GM21786 (cell line): ENCODE measurements around the gene RPTOR.
A peak's percentile ranks its signal among the peaks of the same experiment; 100 is the strongest.

Experiments used
- ATAC-seq: cut with Tn5 transposase; IDR thresholded peaks from one replicate; pipeline ENCODE4 v1.9.1; 2021; ENCODE audit not compliant: unreplicated experiment

Gene RPTOR

GRCh38 chr17:80779961-80780380, 235.3 kb downstream of the RPTOR start:
- ATAC-seq = no peak

- peak; percentile 63 for ATAC-seq
These were observed 236.0 kb downstream of the RPTOR start for GRCh38 chr17:80780381-80781198.

GRCh38 chr17:80781211-80781610, 236.6 kb downstream of the RPTOR start:
- ATAC-seq = no peak

GRCh38 chr17:80781807-80782277, 237.2 kb downstream of the RPTOR start:
- ATAC-seq = no peak

- ATAC-seq = no peak
These were observed 238.1 kb downstream of the RPTOR start for GRCh38 chr17:80782536-80783427.

GRCh38 chr17:80783486-80783885, 238.8 kb downstream of the RPTOR start:
- no peak for ATAC-seq

- ATAC-seq = no peak
These were observed 239.3 kb downstream of the RPTOR start for GRCh38 chr17:80783971-80784370.

- no peak for ATAC-seq
These were observed 241.0 kb downstream of the RPTOR start for GRCh38 chr17:80785477-80786178.

GRCh38 chr17:80786470-80786869, 241.8 kb downstream of the RPTOR start:
- ATAC-seq = no peak

GRCh38 chr17:80786887-80787286, 242.2 kb downstream of the RPTOR start:
- ATAC-seq = no peak

- ATAC-seq = no peak
These were observed 243.2 kb downstream of the RPTOR start for GRCh38 chr17:80787881-80788280.

- no peak for ATAC-seq
These were observed 244.8 kb downstream of the RPTOR start for GRCh38 chr17:80789356-80789902.

- ATAC-seq = peak; percentile 68
These were observed 245.6 kb downstream of the RPTOR start for GRCh38 chr17:80790021-80790765.

GRCh38 chr17:80790981-80791742, 246.5 kb downstream of the RPTOR start:
- no peak for ATAC-seq

GRCh38 chr17:80791758-80792284, 247.2 kb downstream of the RPTOR start:
- ATAC-seq = no peak

GRCh38 chr17:80792373-80792781, 247.7 kb downstream of the RPTOR start:
- no peak for ATAC-seq

- no peak for ATAC-seq
These were observed 248.8 kb downstream of the RPTOR start for GRCh38 chr17:80793421-80793820.

GRCh38 chr17:80793851-80794267, 249.2 kb downstream of the RPTOR start:
- ATAC-seq = no peak
